D721Med (cell line): ENCODE data around the gene SERTAD4.
"Not testable (repeated sequence)": the region's sequence is repeated elsewhere in the genome, so short reads cannot be mapped to it uniquely, and the experiment has no call there.

ENCODE experiments used
- DNase-seq: peaks from one replicate; pipeline ENCODE4 v3.0.0; 2011; ENCODE audit warnings: low spot score; ENCODE audit not compliant: insufficient read length
- FAIRE-seq: peaks from 2 replicates; lab custom pipeline; 2011; peaks lifted over from hg19 to GRCh38; lab: Jason Lieb, UNC
- CTCF ChIP-seq: IDR thresholded peaks from 2 replicates; pipeline ENCODE4 v1.5.1; 2012; ENCODE audit warnings: mild to moderate bottlenecking, control low read depth; ENCODE audit not compliant: insufficient read depth; ENCODE audit errors: missing control alignments

Gene SERTAD4

GRCh38 chr1:210259561-210259960, 27.0 kb downstream of the SERTAD4 start:
- FAIRE-seq, result no peak
- no peak for TF ChIP-seq CTCF

GRCh38 chr1:210260096-210260495, 27.5 kb downstream of the SERTAD4 start:
- TF ChIP-seq CTCF, result no peak
- FAIRE-seq (peak; percentile 69), DNase-seq (peak; percentile 49)

More at GRCh38 chr1:210259561-210259960, 27.0 kb downstream of the SERTAD4 start:
- no peak for DNase-seq

- DNase-seq (no peak), FAIRE-seq (no peak)
- TF ChIP-seq CTCF, result no peak
Measured at GRCh38 chr1:210262167-210262896, 29.7 kb downstream of the SERTAD4 start.

GRCh38 chr1:210262897-210263272, 30.3 kb downstream of the SERTAD4 start:
- TF ChIP-seq CTCF, result no peak
- DNase-seq, result no peak
- FAIRE-seq, result no peak

GRCh38 chr1:210263963-210264362, 31.4 kb downstream of the SERTAD4 start:
- DNase-seq, result no peak
- TF ChIP-seq CTCF, result no peak
- FAIRE-seq, result no peak

GRCh38 chr1:210264496-210265380, 32.1 kb downstream of the SERTAD4 start:
- TF ChIP-seq CTCF, result peak; percentile 25
- no peak for FAIRE-seq
- no peak for DNase-seq

- not testable (repeated sequence) for FAIRE-seq
Measured at GRCh38 chr1:210265392-210265955, 32.9 kb downstream of the SERTAD4 start.

More at GRCh38 chr1:210265392-210265955, 32.9 kb downstream of the SERTAD4 start:
- DNase-seq, result not testable (repeated sequence)
